HEK293 (cell line): ENCODE measurements around the gene EFCAB6.

Source experiments
- MEIS1 ChIP-seq: sonication (generic); formaldehyde crosslinking; IDR thresholded peaks from 2 replicates; pipeline ENCODE4 v1.8.1; 2022; ENCODE audit warnings: missing genetic modification reagents, mild to moderate bottlenecking, borderline replicate concordance
- TF ChIP-seq, protein P1 (sequence below): fragments of 450-650 bp; IDR thresholded peaks from 2 replicates; pipeline ENCODE4 v1.5.1; 2018; ENCODE audit warnings: missing biosample characterization, mild to moderate bottlenecking, missing genetic modification characterization
- TF ChIP-seq, protein P2 (sequence below): fragments of 450-650 bp; formaldehyde crosslinking; IDR thresholded peaks from 2 replicates; pipeline ENCODE4 v1.5.1; 2016; ENCODE audit warnings: missing biosample characterization, missing genetic modification characterization

DNA sequence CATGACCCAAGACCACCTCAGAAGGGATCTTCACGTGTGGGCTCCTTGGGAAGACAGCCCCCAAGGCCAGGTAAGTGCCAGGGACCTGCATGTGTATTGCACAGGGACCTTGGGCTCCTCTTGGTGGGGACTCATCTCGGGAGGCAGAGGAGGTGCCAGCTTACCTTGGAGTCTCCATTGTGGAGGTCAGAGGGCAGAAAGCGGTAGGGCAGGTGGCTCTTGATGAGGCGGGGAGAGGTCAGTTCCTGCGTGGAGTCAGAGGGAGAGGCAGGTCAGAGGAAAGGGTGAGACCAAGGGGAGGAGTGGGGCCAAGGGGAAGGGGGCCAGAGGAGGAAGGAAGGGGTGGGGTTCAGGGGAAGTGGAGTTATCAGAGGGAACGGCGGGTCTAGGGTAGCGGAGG is 27.7 kb upstream of the EFCAB6 start:
- TF ChIP-seq, protein P1, sequence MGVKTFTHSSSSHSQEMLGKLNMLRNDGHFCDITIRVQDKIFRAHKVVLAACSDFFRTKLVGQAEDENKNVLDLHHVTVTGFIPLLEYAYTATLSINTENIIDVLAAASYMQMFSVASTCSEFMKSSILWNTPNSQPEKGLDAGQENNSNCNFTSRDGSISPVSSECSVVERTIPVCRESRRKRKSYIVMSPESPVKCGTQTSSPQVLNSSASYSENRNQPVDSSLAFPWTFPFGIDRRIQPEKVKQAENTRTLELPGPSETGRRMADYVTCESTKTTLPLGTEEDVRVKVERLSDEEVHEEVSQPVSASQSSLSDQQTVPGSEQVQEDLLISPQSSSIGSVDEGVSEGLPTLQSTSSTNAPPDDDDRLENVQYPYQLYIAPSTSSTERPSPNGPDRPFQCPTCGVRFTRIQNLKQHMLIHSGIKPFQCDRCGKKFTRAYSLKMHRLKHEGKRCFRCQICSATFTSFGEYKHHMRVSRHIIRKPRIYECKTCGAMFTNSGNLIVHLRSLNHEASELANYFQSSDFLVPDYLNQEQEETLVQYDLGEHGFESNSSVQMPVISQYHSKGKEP (tag by site-specific recombination): no peak
- no peak for TF ChIP-seq MEIS1
- TF ChIP-seq, protein P2, sequence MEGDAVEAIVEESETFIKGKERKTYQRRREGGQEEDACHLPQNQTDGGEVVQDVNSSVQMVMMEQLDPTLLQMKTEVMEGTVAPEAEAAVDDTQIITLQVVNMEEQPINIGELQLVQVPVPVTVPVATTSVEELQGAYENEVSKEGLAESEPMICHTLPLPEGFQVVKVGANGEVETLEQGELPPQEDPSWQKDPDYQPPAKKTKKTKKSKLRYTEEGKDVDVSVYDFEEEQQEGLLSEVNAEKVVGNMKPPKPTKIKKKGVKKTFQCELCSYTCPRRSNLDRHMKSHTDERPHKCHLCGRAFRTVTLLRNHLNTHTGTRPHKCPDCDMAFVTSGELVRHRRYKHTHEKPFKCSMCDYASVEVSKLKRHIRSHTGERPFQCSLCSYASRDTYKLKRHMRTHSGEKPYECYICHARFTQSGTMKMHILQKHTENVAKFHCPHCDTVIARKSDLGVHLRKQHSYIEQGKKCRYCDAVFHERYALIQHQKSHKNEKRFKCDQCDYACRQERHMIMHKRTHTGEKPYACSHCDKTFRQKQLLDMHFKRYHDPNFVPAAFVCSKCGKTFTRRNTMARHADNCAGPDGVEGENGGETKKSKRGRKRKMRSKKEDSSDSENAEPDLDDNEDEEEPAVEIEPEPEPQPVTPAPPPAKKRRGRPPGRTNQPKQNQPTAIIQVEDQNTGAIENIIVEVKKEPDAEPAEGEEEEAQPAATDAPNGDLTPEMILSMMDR (tag by site-specific recombination): no peak
